K562 (cell line): ENCODE measurements around the gene NRSN2. TPM values are rescaled to one million over a fixed set of nuclear protein-coding genes. Genes with fewer than 3 reads are reported as not detected.

ENCODE experiments used
- DDX20 ChIP-seq: fragments of 450-650 bp; IDR thresholded peaks from 2 replicates; pipeline ENCODE4 v1.6.1; 2016; ENCODE audit warnings: missing genetic modification characterization, low read depth, mild to moderate bottlenecking, missing compliant biosample characterization, moderate library complexity
- E2F8 ChIP-seq: fragments of 450-650 bp; IDR thresholded peaks from 2 replicates; pipeline ENCODE4 v1.7.1; 2018; ENCODE audit warnings: mild to moderate bottlenecking, low read depth; ENCODE audit not compliant: partially characterized antibody
- EP400 ChIP-seq: fragments of 450-650 bp; IDR thresholded peaks from 2 replicates; pipeline ENCODE4 v1.6.1; 2017; ENCODE audit warnings: antibody characterized with exemption, mild to moderate bottlenecking, moderate library complexity
- ESRRA ChIP-seq: fragments of 450-650 bp; IDR thresholded peaks from 2 replicates; pipeline ENCODE4 v1.6.1; 2014; ENCODE audit warnings: low read depth, mild to moderate bottlenecking, moderate library complexity, borderline replicate concordance
- GABPB2 ChIP-seq: fragments of 250-450 bp; sonication (Bioruptor Pico); conservative IDR thresholded peaks from 2 replicates; pipeline ENCODE4 v1.5.1; 2021; ENCODE audit warnings: mild to moderate bottlenecking
- HNRNPL ChIP-seq: fragments of 200-400 bp; formaldehyde crosslinking; IDR thresholded peaks from 2 replicates; pipeline ENCODE4 v1.6.1; 2017; ENCODE audit warnings: low read depth, mild to moderate bottlenecking, low read length
- MAFK ChIP-seq: IDR thresholded peaks from 2 replicates; pipeline ENCODE4 v1.6.1; 2011; ENCODE audit warnings: low read length, improper control_type of control experiment
- MTA3 ChIP-seq: fragments of 450-650 bp; formaldehyde crosslinking; IDR thresholded peaks from 2 replicates; pipeline ENCODE4 v1.6.1; 2017; ENCODE audit warnings: mild to moderate bottlenecking, borderline replicate concordance
- NR4A1 ChIP-seq, 2 experiments: fragments of 250-450 bp in 1 of 2; fragments of 450-650 bp in 1 of 2; sonication (Bioruptor Pico) in 1 of 2; IDR thresholded peaks; 2 replicates each; pipeline versions ENCODE4 v1.4.0 to v1.6.1; 2016 to 2020; ENCODE audit warnings: mild to moderate bottlenecking in 2 of 2, missing compliant biosample characterization in 1 of 2, missing genetic modification characterization in 1 of 2, moderate library complexity in 1 of 2
- RCOR1 ChIP-seq, 2 experiments: IDR thresholded peaks; 2 replicates each; pipeline ENCODE4 v1.6.1; 2012; ENCODE audit warnings: low read depth in 2 of 2, low read length in 2 of 2, borderline replicate concordance in 1 of 2, improper control_type of control experiment in 1 of 2
- TEAD1 ChIP-seq, 2 experiments: fragments of 450-650 bp in 1 of 2; sonication (generic) in 1 of 2; formaldehyde crosslinking; IDR thresholded peaks; 2 replicates each; pipeline versions ENCODE4 v1.4.0 to v1.8.0; 2020 to 2022; ENCODE audit warnings: mild to moderate bottlenecking in 2 of 2, missing genetic modification reagents in 1 of 2
- ZNF24 ChIP-seq: fragments of 450-650 bp; IDR thresholded peaks from 2 replicates; pipeline ENCODE4 v1.6.1; 2016
- ZNF79 ChIP-seq: fragments of 250-450 bp; sonication (Bioruptor Pico); IDR thresholded peaks from 2 replicates; pipeline ENCODE4 v1.4.0; 2020; ENCODE audit warnings: low read depth, mild to moderate bottlenecking, moderate library complexity
- polyA plus RNA-seq, 8 experiments: library from polyadenylated mRNA; depleted of rRNA in 4 of 8; stranded (reverse) in 5 of 8; unstranded in 3 of 8; fragments of >200 nt; fragmentation: Nextera tagmentation in 2 of 8; fragmentation: Illumina TruSeq in 1 of 8; extraction: Ambion mirVana in 2 of 8; extraction: Trizol in 1 of 8; gene quantifications; 2 replicates each; pipeline versions ENCODE4 v1.2.1 to v1.2.3, GENCODE V29; 2011 to 2014; ENCODE audit warnings: inconsistent platforms in 1 of 8, missing spikeins in 1 of 8
- total RNA-seq, 7 experiments: library from RNA; depleted of rRNA in 6 of 7; stranded (reverse); fragments of >200 nt in 6 of 7; fragmentation: Illumina TruSeq in 2 of 7; extraction: Trizol in 2 of 7; gene quantifications; 2 replicates each; pipeline versions ENCODE4 v1.2.1 to v1.2.3, GENCODE V29; 2011 to 2021; ENCODE audit warnings: low replicate concordance in 1 of 7
- TF ChIP-seq, protein P1 (sequence below): fragments of 450-650 bp; IDR thresholded peaks from 2 replicates; pipeline ENCODE4 v1.6.1; 2016
- TF ChIP-seq, protein P2 (sequence below): sonication (generic); formaldehyde crosslinking; IDR thresholded peaks from 2 replicates; pipeline ENCODE4 v1.8.0; 2023; ENCODE audit warnings: missing genetic modification reagents, mild to moderate bottlenecking, borderline replicate concordance
- TF ChIP-seq, protein P3 (sequence below): fragments of 450-650 bp; IDR thresholded peaks from 2 replicates; pipeline ENCODE4 v1.6.1; 2016; ENCODE audit warnings: missing biosample characterization, missing genetic modification characterization

Gene NRSN2
- total and polyA plus RNA-seq, 9 of the 15 experiments (the other 6 are each of a cell fraction or from before 2014, with no cell fraction given): 7.5 to 29.7 (median 11.1) TPM

GRCh38 chr20:401682-402495, 55.0 kb downstream of the NRSN2 start (continued):
- TF ChIP-seq, protein P1, sequence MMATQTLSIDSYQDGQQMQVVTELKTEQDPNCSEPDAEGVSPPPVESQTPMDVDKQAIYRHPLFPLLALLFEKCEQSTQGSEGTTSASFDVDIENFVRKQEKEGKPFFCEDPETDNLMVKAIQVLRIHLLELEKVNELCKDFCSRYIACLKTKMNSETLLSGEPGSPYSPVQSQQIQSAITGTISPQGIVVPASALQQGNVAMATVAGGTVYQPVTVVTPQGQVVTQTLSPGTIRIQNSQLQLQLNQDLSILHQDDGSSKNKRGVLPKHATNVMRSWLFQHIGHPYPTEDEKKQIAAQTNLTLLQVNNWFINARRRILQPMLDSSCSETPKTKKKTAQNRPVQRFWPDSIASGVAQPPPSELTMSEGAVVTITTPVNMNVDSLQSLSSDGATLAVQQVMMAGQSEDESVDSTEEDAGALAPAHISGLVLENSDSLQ: peak; percentile 84
- peak; percentile 96; the same call in 1 of the 2 replicates for TF ChIP-seq ESRRA
- TF ChIP-seq E2F8: peak; percentile 42
- TF ChIP-seq ZNF24: no peak; the same call in 1 of the 2 replicates
- TF ChIP-seq ZNF79 (CRISPR knock-in tag): no peak
- peak; percentile 74 for TF ChIP-seq EP400
- TF ChIP-seq, protein P2, sequence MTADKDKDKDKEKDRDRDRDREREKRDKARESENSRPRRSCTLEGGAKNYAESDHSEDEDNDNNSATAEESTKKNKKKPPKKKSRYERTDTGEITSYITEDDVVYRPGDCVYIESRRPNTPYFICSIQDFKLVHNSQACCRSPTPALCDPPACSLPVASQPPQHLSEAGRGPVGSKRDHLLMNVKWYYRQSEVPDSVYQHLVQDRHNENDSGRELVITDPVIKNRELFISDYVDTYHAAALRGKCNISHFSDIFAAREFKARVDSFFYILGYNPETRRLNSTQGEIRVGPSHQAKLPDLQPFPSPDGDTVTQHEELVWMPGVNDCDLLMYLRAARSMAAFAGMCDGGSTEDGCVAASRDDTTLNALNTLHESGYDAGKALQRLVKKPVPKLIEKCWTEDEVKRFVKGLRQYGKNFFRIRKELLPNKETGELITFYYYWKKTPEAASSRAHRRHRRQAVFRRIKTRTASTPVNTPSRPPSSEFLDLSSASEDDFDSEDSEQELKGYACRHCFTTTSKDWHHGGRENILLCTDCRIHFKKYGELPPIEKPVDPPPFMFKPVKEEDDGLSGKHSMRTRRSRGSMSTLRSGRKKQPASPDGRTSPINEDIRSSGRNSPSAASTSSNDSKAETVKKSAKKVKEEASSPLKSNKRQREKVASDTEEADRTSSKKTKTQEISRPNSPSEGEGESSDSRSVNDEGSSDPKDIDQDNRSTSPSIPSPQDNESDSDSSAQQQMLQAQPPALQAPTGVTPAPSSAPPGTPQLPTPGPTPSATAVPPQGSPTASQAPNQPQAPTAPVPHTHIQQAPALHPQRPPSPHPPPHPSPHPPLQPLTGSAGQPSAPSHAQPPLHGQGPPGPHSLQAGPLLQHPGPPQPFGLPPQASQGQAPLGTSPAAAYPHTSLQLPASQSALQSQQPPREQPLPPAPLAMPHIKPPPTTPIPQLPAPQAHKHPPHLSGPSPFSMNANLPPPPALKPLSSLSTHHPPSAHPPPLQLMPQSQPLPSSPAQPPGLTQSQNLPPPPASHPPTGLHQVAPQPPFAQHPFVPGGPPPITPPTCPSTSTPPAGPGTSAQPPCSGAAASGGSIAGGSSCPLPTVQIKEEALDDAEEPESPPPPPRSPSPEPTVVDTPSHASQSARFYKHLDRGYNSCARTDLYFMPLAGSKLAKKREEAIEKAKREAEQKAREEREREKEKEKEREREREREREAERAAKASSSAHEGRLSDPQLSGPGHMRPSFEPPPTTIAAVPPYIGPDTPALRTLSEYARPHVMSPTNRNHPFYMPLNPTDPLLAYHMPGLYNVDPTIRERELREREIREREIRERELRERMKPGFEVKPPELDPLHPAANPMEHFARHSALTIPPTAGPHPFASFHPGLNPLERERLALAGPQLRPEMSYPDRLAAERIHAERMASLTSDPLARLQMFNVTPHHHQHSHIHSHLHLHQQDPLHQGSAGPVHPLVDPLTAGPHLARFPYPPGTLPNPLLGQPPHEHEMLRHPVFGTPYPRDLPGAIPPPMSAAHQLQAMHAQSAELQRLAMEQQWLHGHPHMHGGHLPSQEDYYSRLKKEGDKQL (CRISPR knock-in tag): no peak
- 0 out of 4 replicates have a peak, but pooled peaks of 1 of the 2 experiments have one; percentile 2 for TF ChIP-seq TEAD1 (CRISPR knock-in tag; IDR thresholded peaks at IDR 0.05)
- TF ChIP-seq NR4A1 (CRISPR knock-in tag; IDR thresholded peaks at IDR 0.05): no peak
- peak; percentile 60 for TF ChIP-seq NR4A1 (tag; IDR thresholded peaks at IDR 0.05)
- TF ChIP-seq MTA3: peak; percentile 76; the same call in 1 of the 2 replicates
- peak; percentile 14; the same call in 1 of the 2 replicates for TF ChIP-seq DDX20 (tag)
- TF ChIP-seq, protein P3, sequence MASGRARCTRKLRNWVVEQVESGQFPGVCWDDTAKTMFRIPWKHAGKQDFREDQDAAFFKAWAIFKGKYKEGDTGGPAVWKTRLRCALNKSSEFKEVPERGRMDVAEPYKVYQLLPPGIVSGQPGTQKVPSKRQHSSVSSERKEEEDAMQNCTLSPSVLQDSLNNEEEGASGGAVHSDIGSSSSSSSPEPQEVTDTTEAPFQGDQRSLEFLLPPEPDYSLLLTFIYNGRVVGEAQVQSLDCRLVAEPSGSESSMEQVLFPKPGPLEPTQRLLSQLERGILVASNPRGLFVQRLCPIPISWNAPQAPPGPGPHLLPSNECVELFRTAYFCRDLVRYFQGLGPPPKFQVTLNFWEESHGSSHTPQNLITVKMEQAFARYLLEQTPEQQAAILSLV: peak; percentile 87
- no peak for TF ChIP-seq GABPB2 (CRISPR knock-in tag)
- TF ChIP-seq RCOR1 (IDR thresholded peaks at IDR 0.05; ENCODE audit: borderline replicate concordance in 1 of 2, low read depth in 2 of 2, low read length in 2 of 2): peak in 1 of 2 experiments; percentile 48; a peak in 1 of 4 replicates
- peak; percentile 56; the same call in 1 of the 2 replicates for TF ChIP-seq MAFK
- TF ChIP-seq HNRNPL: no peak
